ENCODE results near the gene PPIL1.

GRCh38 chr6:36844232-36845170 is 30.1 kb downstream of the PPIL1 start:
- TF ChIP-seq EZH2 (IDR thresholded peaks at IDR 0.05; ENCODE audit: insufficient read depth, low read length) (no peak), CTCF (IDR thresholded peaks at IDR 0.05; ENCODE audit: insufficient read depth, low read depth, low read length) (no peak)
